HG03175 (cell line): ENCODE results near the gene LRMDA.

Source experiments
- ATAC-seq: cut with Tn5 transposase; IDR thresholded peaks from one replicate; pipeline ENCODE4 v1.9.1; 2021; ENCODE audit warnings: mild to moderate bottlenecking, moderate library complexity; ENCODE audit not compliant: unreplicated experiment

The LRMDA gene

GRCh38 chr10:76546411-76546810 is 1115.0 kb downstream of the LRMDA start:
- no peak for ATAC-seq

GRCh38 chr10:76547352-76547972 is 1116.0 kb downstream of the LRMDA start:
- ATAC-seq, result peak; percentile 84

GRCh38 chr10:76548716-76549115 is 1117.3 kb downstream of the LRMDA start:
- ATAC-seq, result no peak

- no peak for ATAC-seq
Observed at GRCh38 chr10:76549171-76549570, 1117.7 kb downstream of the LRMDA start.

- no peak for ATAC-seq
Observed at GRCh38 chr10:76550806-76551205, 1119.4 kb downstream of the LRMDA start.

- no peak for ATAC-seq
Observed at GRCh38 chr10:76552091-76552873, 1120.9 kb downstream of the LRMDA start.

- no peak for ATAC-seq
Observed at GRCh38 chr10:76553263-76554032, 1122.0 kb downstream of the LRMDA start.

GRCh38 chr10:76554033-76554408 is 1122.6 kb downstream of the LRMDA start:
- ATAC-seq, result no peak

GRCh38 chr10:76554478-76554877 is 1123.1 kb downstream of the LRMDA start:
- ATAC-seq, result no peak

- no peak for ATAC-seq
Observed at GRCh38 chr10:76555067-76555670, 1123.7 kb downstream of the LRMDA start.

- ATAC-seq, result no peak
Observed at GRCh38 chr10:76557366-76557765, 1125.9 kb downstream of the LRMDA start.

- no peak for ATAC-seq
Observed at GRCh38 chr10:76558586-76558985, 1127.2 kb downstream of the LRMDA start.

GRCh38 chr10:76558996-76559891 is 1127.8 kb downstream of the LRMDA start:
- no peak for ATAC-seq

GRCh38 chr10:76559892-76560220 is 1128.4 kb downstream of the LRMDA start:
- ATAC-seq, result no peak

- no peak for ATAC-seq
Observed at GRCh38 chr10:76560338-76560737, 1128.9 kb downstream of the LRMDA start.

GRCh38 chr10:76563286-76563685 is 1131.9 kb downstream of the LRMDA start:
- ATAC-seq, result no peak

- no peak for ATAC-seq
Observed at GRCh38 chr10:76572021-76572420, 1140.6 kb downstream of the LRMDA start.

- no peak for ATAC-seq
Observed at GRCh38 chr10:76576276-76576962, 1145.0 kb downstream of the LRMDA start.

- no peak for ATAC-seq
Observed at GRCh38 chr10:76577455-76577854, 1146.0 kb downstream of the LRMDA start.
